ENCODE results near the gene ALG14.
"Not testable (repeated sequence)": the region's sequence is repeated elsewhere in the genome, so short reads cannot be mapped to it uniquely, and the experiment has no call there.

The ALG14 gene

DNA sequence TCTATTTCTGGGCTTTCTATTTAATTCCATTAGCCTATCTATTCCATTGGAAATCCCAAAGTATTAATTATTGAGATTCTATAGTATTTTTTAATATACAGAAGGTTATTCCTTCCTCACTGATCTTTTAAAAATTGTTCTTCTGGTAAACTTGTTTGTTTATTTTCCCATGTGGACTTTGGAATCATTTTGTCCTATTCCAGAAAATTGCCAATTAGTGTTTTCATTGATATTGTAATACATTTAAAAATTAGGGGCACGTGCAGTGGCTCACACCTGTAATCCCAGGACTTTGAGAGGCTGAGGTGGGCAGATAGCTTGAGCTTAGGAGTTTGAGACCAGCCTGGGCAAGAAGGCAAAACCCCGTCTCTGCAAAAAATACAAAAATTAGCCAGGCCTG lies 36.0 kb upstream of the ALG14 start:
- no peak overlapping the region for H3K4me3 ChIP-seq (ENCODE audit: low read length)
- H3K36me3 ChIP-seq (ENCODE audit: insufficient read depth, low read length), result no peaks in the 10 kb centered on the region
- no peaks in the 10 kb centered on the region for H3K4me1 ChIP-seq (ENCODE audit: insufficient read depth, low read length)
- no peak overlapping the region for H3K27ac ChIP-seq (ENCODE audit: low read depth, low read length)
- 85% methylated on average over 2 of the region's 2 CpGs for WGBS
- H3K9ac ChIP-seq (ENCODE audit: low read depth, low read length), result no peak overlapping the region
- no peaks in the 10 kb centered on the region for H3K27me3 ChIP-seq (ENCODE audit: insufficient read depth, low read length)
- H3K9me3 ChIP-seq (ENCODE audit: insufficient read depth, low read depth, low read length), result no peaks in the 10 kb centered on the region

DNA sequence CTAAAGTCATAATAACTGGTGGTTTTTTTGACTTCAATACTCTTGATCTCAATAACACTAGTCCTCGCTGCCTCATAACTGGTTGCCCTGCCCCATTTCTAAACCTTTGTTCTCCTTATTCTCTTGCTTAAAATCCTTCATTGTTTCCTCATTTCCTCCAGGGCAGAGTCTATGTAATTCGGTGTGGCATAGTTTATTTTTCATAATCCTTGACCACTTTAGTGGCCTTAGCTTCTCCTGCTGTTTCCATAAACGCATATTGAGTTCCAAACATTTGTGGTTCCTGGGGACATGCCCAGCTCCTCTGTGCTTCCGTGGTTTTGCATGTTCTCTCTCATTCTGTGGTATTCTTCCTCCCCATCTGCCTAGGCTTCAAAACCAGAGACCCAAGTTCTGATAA lies 25.4 kb upstream of the ALG14 start:
- H3K36me3 ChIP-seq (ENCODE audit: insufficient read depth, low read length), result no peaks in the 10 kb centered on the region
- no peak overlapping the region for H3K4me3 ChIP-seq (ENCODE audit: low read length)
- peaks cover 6% of the 10 kb centered on the region; the same call in 1 of the 2 replicates for H3K27me3 ChIP-seq (ENCODE audit: insufficient read depth, low read length)
- WGBS, result 87% methylated on average over 4 of the region's 4 CpGs
- H3K9me3 ChIP-seq (ENCODE audit: insufficient read depth, low read depth, low read length), result no peaks in the 10 kb centered on the region
- H3K9ac ChIP-seq (ENCODE audit: low read depth, low read length), result no peak overlapping the region
- H3K27ac ChIP-seq (ENCODE audit: low read depth, low read length), result no peak overlapping the region
- H3K4me1 ChIP-seq (ENCODE audit: insufficient read depth, low read length), result no peaks in the 10 kb centered on the region

DNA sequence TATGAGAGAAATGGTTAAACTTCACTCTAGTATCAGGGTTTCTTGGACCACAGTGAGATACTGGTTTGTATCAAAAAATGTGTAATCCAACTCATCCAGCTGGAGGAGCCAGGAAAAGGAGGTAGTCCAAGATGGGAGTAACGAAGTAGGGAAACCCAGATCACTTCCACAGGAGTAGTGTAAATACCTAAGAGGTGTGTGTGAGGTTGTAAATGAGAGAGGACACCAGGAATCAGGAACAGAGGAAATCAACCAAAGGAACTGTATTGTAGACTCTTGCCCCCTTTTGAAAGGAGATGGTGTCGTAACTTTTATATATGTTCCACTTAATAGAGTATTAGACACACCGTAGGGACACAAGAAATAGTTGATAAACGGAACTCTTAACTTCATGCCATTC lies 24.7 kb upstream of the ALG14 start:
- Histone ChIP-seq H3K4me1 (ENCODE audit: insufficient read depth, low read length) (no peaks in the 10 kb centered on the region), H3K27ac (ENCODE audit: low read depth, low read length) (no peak overlapping the region), H3K9me3 (ENCODE audit: insufficient read depth, low read depth, low read length) (no peaks in the 10 kb centered on the region), H3K4me3 (ENCODE audit: low read length) (no peak overlapping the region), H3K9ac (ENCODE audit: low read depth, low read length) (no peak overlapping the region), H3K27me3 (ENCODE audit: insufficient read depth, low read length) (peaks cover 6% of the 10 kb centered on the region; the same call in 1 of the 2 replicates), H3K36me3 (ENCODE audit: insufficient read depth, low read length) (no peaks in the 10 kb centered on the region)
- 95% methylated on average over 4 of the region's 4 CpGs for WGBS

DNA sequence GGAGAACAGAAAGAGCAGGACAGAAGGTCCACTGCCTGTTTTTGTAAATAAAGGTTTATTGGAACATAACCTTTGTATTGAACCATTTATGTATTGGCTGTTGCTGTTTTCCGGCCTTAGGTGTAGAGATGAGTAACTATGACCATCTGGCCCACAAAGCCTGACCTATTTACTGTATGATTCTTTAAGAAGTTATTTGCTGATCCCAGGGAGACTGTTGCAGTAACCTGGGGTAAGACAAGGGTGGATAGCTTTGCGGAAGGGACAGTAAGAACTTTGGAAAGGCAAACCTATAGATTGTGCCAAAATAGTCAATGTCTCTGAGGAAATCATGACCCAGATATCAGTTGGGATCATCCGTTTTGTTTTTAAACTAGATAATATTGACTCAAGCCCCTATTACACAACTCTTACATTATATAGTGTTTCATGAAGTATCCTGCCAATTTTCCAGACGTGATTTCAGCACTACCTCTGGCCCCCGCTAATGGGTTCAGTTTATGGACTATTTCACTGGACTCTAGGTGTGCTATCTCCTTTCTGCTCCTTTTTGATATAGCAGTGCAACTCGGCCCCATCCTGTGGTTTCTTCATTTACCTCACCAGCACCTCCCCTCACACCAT lies 23.6 kb upstream of the ALG14 start:
- 0 out of 2 replicates have a peak, but pooled peaks cover under 1% of the 10 kb centered on the region for H3K27me3 ChIP-seq (ENCODE audit: insufficient read depth, low read length)
- no peaks in the 10 kb centered on the region for H3K36me3 ChIP-seq (ENCODE audit: insufficient read depth, low read length)
- WGBS, result 91% methylated on average over 6 of the region's 6 CpGs
- H3K9me3 ChIP-seq (ENCODE audit: insufficient read depth, low read depth, low read length), result no peaks in the 10 kb centered on the region
- no peak overlapping the region for H3K9ac ChIP-seq (ENCODE audit: low read depth, low read length)
- no peaks in the 10 kb centered on the region for H3K4me1 ChIP-seq (ENCODE audit: insufficient read depth, low read length)
- H3K27ac ChIP-seq (ENCODE audit: low read depth, low read length), result no peak overlapping the region
- no peak overlapping the region for H3K4me3 ChIP-seq (ENCODE audit: low read length)

DNA sequence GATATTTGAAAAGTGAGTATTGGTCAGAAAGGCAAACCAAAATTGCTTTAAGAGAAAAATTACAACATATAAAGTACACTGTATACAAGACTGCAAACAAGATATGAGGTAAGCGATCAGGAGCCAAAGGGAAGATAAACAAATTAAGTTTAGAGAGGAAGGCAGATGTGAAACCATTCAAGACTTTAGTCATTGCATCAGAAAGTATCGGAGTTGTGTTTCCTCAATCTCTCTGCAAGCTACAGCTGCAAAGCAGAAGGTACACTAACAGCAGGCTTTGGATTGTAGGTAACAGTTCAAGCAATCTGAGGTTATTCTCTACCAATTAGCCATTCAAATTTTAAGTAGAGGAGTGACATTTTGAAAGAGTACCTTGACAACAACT lies 23.1 kb upstream of the ALG14 start:
- no peak overlapping the region for H3K27ac ChIP-seq (ENCODE audit: low read depth, low read length)
- WGBS, result 95% methylated on average over 2 of the region's 2 CpGs
- no peak overlapping the region for H3K9ac ChIP-seq (ENCODE audit: low read depth, low read length)
- H3K36me3 ChIP-seq (ENCODE audit: insufficient read depth, low read length), result no peaks in the 10 kb centered on the region
- no peaks in the 10 kb centered on the region for H3K27me3 ChIP-seq (ENCODE audit: insufficient read depth, low read length)
- H3K4me3 ChIP-seq (ENCODE audit: low read length), result no peak overlapping the region
- H3K9me3 ChIP-seq (ENCODE audit: insufficient read depth, low read depth, low read length), result no peaks in the 10 kb centered on the region
- no peaks in the 10 kb centered on the region for H3K4me1 ChIP-seq (ENCODE audit: insufficient read depth, low read length)

DNA sequence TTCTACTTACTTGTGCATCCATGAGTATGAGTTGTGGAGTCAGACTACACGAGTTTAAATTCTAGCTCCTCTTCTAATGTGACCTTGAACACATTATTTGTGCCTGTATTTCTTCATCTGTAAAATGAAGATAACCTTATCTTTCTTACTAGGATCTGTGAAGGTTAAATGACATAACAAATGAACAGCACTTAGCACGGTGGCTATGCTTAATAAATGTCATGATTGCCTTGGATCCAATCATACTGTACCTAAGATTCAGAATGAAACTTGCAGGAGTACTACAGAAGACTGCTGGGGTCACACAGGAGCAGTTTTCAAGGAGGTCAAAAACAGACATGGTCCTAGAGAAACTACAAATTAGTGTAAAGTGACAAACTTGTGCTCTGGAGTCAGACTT lies 22.2 kb upstream of the ALG14 start:
- no peaks in the 10 kb centered on the region for H3K36me3 ChIP-seq (ENCODE audit: insufficient read depth, low read length)
- H3K27ac ChIP-seq (ENCODE audit: low read depth, low read length), result no peak overlapping the region
- H3K27me3 ChIP-seq (ENCODE audit: insufficient read depth, low read length), result no peaks in the 10 kb centered on the region
- WGBS, result 90% methylated on average over 2 of the region's 2 CpGs
- no peak overlapping the region for H3K9ac ChIP-seq (ENCODE audit: low read depth, low read length)
- H3K4me1 ChIP-seq (ENCODE audit: insufficient read depth, low read length), result no peaks in the 10 kb centered on the region
- no peak overlapping the region for H3K4me3 ChIP-seq (ENCODE audit: low read length)
- no peaks in the 10 kb centered on the region for H3K9me3 ChIP-seq (ENCODE audit: insufficient read depth, low read depth, low read length)

DNA sequence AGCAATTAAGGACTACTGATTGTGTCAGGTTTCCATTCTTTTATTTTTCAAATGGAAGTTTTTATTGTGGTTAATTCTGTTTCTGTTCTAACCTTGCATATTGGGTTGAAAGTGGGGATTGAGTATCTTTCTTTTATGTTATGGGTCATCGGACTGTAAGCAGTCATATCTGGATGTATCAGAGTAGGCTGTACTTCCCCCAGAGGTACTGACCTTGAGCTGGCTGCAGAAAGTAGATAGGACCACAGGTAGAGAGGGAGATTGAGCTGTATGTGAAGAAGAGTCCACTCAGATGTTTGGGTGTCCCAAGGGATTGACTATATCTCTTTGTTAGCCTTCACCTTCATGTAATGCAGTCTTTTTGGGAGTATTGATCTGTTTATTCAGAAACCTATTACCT lies 20.5 kb upstream of the ALG14 start:
- no peak overlapping the region for H3K27ac ChIP-seq (ENCODE audit: low read depth, low read length)
- H3K27me3 ChIP-seq (ENCODE audit: insufficient read depth, low read length), result no peaks in the 10 kb centered on the region
- H3K9ac ChIP-seq (ENCODE audit: low read depth, low read length), result no peak overlapping the region
- H3K36me3 ChIP-seq (ENCODE audit: insufficient read depth, low read length), result no peaks in the 10 kb centered on the region
- H3K4me3 ChIP-seq (ENCODE audit: low read length), result no peak overlapping the region
- whole genome bisulfite sequencing, result 45% methylated on average over 1 of the region's 1 CpG
- no peaks in the 10 kb centered on the region for H3K4me1 ChIP-seq (ENCODE audit: insufficient read depth, low read length)
- H3K9me3 ChIP-seq (ENCODE audit: insufficient read depth, low read depth, low read length), result no peaks in the 10 kb centered on the region

DNA sequence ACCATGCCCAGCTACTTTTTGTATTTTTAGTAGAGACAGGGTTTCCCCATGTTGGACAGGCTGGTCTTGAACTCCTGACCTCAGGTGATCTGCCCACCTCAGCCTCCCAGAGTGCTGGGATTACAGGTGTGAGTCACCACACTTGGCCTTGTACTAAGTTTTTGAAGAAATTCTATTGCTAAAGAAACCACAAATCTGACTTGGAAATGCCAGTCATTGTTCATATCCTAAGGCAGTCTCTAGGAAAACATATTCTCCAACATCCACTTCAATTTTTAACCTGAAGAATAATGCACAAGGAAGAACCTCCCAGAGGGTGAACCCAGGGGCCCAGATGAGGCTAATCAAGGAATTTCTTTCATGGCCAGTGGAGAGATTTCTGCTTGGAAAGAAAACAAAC lies 20.1 kb upstream of the ALG14 start:
- H3K4me3 ChIP-seq (ENCODE audit: low read length); H3K9me3 ChIP-seq (ENCODE audit: insufficient read depth, low read depth, low read length); H3K27ac ChIP-seq (ENCODE audit: low read depth, low read length); H3K27me3 ChIP-seq (ENCODE audit: insufficient read depth, low read length); H3K4me1 ChIP-seq (ENCODE audit: insufficient read depth, low read length); H3K9ac ChIP-seq (ENCODE audit: low read depth, low read length); H3K36me3 ChIP-seq (ENCODE audit: insufficient read depth, low read length): not testable (repeated sequence)

DNA sequence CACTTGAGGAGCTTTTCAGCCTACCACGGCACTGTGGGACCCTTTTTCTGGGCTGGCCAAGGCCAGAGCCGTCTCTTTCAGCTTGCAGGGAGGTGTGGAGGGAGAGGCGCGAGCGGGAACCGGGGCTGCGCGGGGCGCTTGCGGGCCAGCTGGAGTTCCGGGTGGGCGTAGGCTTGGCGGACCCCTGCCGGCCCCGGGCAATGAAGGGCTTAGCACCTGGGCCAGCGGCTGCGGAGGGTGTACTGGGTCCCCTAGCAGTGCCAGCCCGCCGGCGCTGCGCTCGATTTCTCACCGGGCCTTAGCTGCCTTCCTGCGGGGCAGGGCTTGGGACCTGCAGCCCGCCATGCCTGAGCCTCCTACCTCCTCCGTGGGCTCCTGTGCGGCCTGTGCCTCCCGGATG lies 18.5 kb upstream of the ALG14 start:
- not testable (repeated sequence) for H3K27me3 ChIP-seq (ENCODE audit: insufficient read depth, low read length); H3K9me3 ChIP-seq (ENCODE audit: insufficient read depth, low read depth, low read length); H3K4me1 ChIP-seq (ENCODE audit: insufficient read depth, low read length); H3K36me3 ChIP-seq (ENCODE audit: insufficient read depth, low read length); H3K4me3 ChIP-seq (ENCODE audit: low read length); H3K27ac ChIP-seq (ENCODE audit: low read depth, low read length); H3K9ac ChIP-seq (ENCODE audit: low read depth, low read length)
- 96% methylated on average over 28 of the region's 28 CpGs for WGBS

DNA sequence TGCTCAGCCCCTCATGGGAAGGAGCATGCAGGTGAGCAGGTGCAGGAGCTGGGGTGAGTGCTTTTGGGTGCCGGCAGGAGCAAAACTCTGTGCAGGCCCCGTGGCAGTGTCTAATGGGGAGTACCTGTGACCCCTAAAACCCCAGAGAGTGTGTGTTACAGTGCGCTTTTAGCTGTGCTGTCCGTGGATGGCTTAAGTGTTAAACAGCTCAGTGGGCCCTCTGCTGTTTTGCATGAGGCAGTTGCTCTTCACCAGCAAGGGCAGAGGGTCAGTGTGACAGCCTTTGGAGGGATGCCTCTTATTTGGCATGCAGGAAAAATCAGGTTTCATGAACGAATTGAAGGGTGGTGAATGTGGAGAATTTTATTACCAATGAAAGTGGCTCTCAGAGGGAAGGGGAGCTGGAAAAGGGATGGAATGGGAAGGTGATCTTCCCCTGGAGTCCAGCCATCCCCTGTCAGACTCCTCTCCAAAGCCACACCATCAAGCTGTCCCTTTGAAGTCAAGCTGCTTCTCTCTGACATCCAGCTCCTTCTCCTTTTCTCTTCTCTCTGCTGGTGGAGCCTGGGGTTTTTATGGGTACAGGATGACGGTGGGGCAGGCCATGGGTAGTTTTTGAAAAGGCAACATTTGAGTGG lies 17.0 kb upstream of the ALG14 start:
- H3K9me3 ChIP-seq (ENCODE audit: insufficient read depth, low read depth, low read length), result no peaks in the 10 kb centered on the region
- no peak overlapping the region for H3K27ac ChIP-seq (ENCODE audit: low read depth, low read length)
- H3K36me3 ChIP-seq (ENCODE audit: insufficient read depth, low read length), result no peaks in the 10 kb centered on the region
- peaks cover 18% of the 10 kb centered on the region for H3K4me1 ChIP-seq (ENCODE audit: insufficient read depth, low read length)
- H3K9ac ChIP-seq (ENCODE audit: low read depth, low read length), result no peak overlapping the region
- no peak overlapping the region for H3K4me3 ChIP-seq (ENCODE audit: low read length)
- 90% methylated on average over 6 of the region's 6 CpGs for whole genome bisulfite sequencing
- no peaks in the 10 kb centered on the region for H3K27me3 ChIP-seq (ENCODE audit: insufficient read depth, low read length)

DNA sequence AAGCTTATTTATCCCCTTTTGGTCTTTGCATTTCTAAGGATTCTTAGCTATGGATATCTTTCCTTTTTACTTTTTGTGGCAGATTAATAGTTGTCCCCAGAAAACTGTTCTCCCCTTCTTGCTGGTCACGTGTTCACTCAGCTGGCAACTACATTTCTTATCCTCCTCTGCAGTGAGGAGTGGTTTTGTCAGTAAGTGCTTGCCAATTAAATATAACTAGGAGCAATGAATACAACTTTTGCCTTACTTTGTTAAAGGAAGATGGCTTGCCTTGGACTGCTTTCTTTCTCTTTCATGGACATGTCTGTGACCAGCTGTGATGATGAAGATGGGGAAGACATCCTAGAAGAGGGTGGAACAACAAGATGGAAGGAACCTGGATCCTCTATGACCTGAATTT lies 15.6 kb upstream of the ALG14 start:
- Histone ChIP-seq H3K4me1 (ENCODE audit: insufficient read depth, low read length) (peaks cover 20% of the 10 kb centered on the region), H3K9ac (ENCODE audit: low read depth, low read length) (no peak overlapping the region), H3K4me3 (ENCODE audit: low read length) (no peak overlapping the region), H3K27me3 (ENCODE audit: insufficient read depth, low read length) (no peaks in the 10 kb centered on the region), H3K9me3 (ENCODE audit: insufficient read depth, low read depth, low read length) (no peaks in the 10 kb centered on the region), H3K36me3 (ENCODE audit: insufficient read depth, low read length) (no peaks in the 10 kb centered on the region), H3K27ac (ENCODE audit: low read depth, low read length) (no peak overlapping the region)
- WGBS, result no CpG with 5 or more reads among the region's 1 CpG
